Ramos (cell line): ENCODE measurements around the gene PLCH1.

Source experiments
- in situ Hi-C: fragments of 300-500 bp; cut with MboI; formaldehyde crosslinking; loops from one replicate; pipeline ENCODE4 v1.14.3; 2022; ENCODE audit warnings: low sequenced_read_pairs; ENCODE audit not compliant: unreplicated experiment

PLCH1 gene

DNA sequence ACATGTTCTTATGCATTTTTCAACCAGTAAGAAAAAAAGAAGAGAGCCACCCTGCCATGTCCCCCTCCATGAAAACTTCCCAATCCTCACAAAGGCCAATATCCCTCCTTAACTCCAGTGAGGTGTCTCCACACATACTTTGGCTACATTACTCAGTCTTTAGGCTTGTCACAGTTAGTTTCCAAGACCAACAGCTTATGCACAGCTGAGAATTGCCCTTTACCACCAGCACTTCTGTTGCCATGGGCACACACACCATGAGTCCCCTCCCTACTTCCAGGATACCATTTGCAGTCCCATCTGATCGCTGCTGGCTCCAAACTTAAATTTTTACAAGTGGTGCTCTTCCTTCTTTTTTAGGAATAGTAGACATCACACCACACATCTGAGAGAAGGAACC, 301.1 kb downstream of the PLCH1 start:
- in situ Hi-C loops = no loop called here

DNA sequence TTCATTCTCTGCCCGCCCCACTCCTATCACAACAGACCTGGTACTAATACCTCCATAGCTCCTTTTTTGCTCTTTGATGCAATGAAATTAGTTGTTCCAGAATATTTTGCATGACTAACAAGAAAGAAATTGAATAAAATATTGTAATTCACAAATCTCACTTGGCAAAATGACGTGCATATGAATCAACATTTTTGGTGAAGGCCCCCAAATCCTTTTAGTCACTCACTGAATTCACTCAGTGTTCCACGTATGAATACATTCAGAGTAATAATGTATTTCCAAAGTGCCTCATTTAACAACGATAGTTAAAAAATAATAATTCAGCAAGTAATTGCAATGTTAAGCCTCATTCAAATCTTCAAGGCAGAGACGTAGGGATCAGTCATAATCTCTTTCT, 302.8 kb downstream of the PLCH1 start:
- in situ Hi-C loops = no loop called here

DNA sequence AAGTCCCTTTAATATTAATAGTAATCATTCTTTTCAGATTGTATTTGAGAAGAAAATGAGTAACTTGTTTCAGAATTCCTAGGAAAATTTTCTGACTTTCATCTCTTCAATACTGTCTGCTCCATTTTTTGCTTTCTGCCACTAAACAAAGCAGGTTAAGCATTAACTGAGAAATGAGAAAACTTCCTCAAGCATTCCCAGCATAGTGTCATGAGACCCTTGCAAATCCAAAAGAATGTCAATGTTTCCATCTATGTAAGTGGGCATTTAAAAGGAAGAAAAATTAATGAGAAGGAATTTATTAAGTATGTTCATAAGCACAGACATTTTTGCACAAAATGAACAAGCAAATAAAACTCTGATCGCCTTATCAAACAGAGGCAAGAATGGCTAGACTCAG, 303.4 kb downstream of the PLCH1 start:
- in situ Hi-C loops = no loop called here

DNA sequence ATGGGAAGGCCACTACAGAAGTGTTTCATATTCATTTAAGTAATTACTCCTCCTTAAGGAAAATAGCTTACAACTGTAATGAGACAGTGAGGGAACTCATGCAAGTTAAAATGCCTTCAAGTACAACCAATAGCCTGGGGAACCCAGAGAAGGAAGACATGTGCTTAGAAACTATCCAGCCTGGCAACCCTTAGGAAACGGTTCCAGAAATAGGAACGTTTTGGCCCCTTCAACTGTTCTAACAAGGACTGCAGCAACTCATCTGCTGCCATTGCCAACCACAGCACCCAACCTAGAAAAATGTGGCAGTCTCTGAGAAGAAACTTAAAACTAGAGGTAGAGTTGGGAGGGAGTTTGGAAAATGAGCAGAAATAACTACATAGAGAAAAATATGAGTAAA, 303.8 kb downstream of the PLCH1 start:
- in situ Hi-C loops = no loop called here

DNA sequence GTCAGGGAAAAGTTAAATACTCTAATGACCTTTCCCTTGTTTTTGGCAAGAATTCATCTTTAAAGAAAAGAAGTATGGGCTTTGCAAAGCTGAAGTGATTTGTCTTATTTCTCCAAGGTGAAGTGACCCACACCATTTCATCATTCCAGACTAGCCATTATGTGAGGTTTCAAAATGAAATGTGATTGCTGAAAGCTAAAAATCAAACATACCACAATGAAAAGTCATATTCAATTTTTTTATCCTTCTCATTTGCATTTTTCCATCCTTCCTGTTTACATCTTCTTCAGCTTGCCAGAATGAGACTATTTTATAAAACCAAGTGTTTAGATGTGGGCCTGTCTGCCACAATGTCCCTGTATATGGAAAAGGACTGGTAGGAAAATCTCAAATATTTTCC, 309.1 kb downstream of the PLCH1 start:
- in situ Hi-C loops = no loop called here

DNA sequence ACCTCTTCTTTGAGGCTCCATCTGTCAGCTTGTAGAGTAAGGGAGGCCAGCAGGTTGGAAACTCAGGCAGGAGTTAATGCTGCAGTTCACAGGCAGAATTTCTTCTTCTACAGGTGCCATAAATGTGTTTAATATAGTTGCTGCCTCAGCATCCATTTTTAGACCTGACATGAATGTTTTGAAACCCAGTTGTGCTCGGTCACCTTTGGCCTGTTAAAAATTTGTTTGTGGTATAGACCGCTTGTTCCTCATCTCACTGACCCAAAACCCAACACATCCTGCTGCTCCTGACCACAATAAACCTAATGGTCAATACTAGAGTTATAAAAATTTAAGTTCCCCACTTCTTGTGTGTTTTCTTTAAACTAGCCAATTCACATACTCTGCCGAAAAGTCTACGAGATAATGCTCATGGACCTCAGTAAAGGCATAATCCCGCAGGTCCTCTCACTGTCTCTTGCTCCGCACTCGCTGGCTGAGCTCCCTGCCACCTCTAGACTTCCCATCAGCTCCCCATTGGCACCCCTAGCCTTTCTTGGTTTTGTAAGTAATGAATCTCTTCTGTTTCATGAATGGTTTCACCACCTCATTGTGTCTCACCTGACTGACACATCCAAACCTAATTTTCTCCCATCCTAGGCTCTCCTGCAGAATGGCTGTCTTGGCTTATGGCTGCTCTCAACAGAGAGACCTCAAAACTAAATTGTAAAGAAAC, 312.9 kb downstream of the PLCH1 start:
- in situ Hi-C loops = no loop called here

DNA sequence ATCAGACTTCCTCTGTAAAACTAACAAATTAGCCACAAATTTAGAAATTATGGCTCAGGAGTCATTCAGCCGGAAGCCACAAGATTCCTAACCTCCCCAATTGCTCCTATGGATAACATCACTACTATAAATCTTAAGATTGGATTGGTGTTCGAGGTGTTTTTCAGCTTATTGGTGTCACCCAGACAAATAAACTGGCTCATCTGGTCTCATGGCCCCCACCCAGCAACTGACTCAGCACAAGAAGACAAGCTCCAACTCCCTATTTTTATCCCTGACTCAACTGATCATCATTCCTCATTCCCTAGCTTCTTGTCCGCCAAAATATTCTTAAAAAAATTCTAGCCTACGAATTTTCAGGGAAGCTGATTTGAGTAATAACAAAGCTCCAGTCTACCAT, 316.3 kb downstream of the PLCH1 start:
- in situ Hi-C loops = no loop called here

DNA sequence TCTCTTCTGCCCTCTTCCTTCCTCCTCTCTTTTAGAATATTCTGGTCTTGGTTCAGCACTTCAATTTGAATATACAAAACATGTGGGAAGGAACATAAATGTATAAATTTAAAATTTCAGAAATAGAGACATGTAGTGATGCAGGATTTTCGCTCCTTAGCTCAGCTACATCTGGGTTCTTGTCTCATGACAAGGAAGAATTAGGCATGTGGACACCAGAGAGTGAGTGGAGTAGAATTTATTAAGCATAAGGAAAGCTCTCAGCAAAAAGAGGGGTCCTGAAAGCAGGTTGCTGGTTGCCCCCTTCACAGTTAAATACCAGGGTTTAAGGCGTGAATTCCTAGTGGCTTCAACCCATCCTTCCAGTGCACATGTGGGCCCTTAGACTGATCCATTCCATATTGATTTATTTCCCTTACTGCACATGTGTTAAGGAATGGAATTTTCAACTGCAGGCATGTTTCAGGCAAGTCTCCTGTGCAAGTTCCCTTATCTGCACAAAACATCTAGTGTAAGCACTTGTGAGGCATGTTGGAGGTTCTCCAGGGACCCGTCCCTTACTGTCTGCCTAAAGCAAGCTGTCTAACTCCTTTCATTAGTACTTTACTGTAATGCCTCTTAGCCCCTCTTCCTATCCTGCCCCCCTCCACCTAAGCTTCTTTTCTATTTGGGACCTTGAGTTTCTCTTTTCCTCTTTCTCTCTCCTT, 318.2 kb downstream of the PLCH1 start:
- in situ Hi-C loops = no loop called here

DNA sequence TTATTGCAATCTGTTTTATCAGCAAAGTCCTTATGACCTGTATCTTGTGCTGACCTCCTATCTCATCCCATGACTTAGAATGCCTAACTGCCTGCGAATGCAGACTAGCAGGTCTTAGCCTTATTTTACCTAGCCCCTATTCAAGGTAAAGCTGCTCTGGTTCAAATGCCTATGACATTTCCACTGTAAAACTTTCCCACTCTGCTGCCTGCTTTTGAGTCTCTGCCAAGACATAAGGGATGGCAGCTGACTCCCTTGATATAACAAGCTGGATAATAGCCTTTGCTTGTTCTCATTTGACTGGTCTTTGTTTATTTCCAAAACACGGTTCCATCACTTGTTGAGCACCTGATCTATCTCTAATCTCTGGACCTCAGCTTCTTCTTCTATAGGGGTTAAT, 319.5 kb downstream of the PLCH1 start:
- in situ Hi-C loops = no loop called here

DNA sequence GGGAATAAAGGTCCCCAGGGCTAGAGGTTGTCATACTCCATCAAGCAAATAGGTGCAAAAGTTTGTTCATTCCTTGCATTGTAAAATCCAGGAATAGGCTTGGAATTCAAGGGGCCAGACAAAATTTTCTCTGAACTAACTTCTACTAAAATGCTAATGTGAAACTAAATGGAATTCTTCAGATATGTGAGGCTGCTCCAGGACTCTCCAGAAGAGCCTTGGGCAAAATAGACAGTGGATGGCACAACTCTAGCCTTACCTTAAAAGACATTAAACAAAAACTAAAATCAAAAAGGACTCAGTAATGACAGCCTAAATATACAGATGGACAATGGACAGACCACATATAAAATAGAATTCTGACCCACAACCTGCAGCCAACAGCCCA, 320.6 kb downstream of the PLCH1 start:
- in situ Hi-C loops = no loop called here

DNA sequence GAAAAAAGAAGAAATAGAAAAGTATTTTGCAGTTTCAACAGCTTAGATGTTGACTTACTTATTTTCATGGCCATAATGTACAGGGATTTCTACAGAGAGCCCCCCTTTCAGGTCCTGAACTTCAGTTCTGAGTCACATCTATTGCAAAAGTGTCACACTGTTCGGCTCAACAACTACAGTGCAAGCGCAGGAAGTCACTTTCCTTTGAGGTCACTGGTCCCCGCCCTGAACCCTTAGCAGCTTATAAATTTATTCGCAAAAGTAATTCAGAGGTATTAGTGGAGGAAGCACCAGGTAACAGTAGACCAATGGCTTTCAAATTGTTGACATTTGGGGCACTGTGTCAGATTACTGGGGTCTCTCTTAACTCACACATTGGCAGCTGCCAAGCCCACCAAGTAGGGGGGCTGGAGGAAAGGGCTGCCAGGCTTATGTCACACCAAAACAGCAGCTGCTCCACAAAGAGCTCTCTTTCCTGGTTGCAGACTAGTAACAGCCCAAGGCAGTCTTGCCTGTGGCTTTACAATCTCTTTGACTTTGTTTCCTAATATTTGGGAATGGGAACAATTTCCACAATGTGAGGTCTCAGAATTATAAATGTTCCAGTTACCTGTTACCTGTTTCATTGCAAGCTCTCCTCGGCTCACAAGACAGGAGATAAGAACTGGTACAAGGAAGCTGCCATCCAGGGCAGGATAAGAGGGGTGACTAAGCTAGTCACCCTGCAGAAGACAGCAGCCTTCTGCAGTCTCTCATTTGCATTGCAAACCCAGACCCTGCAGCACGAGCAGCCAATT, 321.1 kb downstream of the PLCH1 start:
- in situ Hi-C loops = no loop called here

DNA sequence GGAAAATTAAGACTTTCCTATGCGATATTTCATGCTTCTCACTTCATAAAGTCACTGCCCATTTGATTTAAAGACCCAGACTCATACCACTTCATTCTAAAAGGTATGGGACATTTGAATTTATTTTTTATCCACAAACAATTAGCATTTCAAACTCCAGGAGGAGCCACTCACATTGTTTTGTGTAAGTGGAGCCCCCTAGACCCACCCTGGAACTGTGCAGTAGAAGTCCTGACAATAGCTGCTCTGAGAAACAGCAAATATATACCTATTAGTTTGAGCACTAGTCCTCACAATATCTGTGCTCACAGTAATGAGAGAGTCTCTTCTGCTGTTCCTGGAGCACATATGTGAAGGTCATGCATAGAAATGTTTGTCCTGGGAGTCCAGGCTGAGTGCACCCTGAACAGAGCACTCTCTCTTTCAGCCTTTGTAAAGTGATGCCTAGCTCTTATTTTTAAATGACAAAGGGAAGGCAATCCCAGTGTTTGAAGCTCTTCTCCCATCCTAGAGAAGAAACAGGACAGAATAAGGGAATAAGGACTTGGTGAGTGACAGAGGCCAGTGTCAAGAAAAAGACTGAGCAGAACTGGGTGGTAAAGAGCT, 323.9 kb downstream of the PLCH1 start:
- in situ Hi-C loops = no loop called here

DNA sequence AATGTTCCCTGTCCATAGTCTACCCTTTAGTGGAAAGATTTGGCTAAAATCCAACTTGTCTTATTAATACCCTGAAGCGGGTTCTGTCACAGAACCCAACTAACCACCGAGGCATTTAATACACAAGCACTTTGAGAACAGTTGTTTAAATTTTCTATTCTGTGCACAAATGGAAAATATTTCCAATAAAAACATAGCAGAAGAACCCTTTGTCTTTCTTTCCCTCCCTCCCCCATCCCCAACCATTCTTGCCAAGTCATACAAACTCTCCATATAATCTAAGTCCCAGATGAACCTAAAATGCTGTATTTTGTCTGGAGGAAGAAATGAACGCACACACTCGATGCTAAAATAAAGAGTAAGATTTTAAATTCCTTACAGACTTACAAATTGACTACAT, 324.5 kb downstream of the PLCH1 start:
- in situ Hi-C loops = no loop called here

DNA sequence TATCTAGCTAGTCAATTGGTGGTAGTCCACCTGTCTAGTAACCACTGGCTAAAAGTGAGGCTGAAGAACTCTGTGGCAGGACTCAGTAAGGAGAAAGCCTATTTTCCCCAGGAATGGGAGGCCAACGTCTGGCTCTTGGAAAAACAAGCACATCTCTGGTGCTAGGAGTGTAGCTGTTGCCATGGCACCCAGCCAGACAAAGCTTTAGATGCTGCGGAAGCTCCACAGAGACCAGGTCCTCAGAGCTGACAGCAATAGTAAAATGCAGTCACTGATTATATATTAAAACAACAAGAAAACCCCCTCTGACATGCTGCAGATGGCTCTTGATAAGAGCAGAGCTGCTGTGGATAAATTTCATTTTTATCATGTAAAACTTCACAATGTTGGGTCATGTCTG, 326.5 kb downstream of the PLCH1 start:
- in situ Hi-C loops = no loop called here

DNA sequence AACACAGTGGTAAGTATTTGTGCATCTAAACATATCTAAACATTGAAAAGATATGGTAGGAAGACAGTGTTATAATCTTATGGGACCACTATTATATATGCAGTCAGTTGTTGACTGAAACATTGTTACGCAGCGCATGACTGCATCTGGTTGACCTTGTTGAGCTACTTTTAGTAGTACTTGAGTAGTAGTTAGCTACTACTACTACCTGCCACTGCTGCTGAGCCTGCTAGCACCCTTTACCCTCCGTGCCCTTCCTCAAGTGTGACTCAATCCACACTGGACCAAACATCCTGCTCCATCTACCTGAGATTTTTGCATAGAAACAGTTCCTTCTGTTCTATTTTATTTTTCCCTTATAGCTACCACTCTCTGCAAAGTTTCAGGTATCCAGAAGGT, 327.8 kb downstream of the PLCH1 start:
- in situ Hi-C loops = no loop called here

DNA sequence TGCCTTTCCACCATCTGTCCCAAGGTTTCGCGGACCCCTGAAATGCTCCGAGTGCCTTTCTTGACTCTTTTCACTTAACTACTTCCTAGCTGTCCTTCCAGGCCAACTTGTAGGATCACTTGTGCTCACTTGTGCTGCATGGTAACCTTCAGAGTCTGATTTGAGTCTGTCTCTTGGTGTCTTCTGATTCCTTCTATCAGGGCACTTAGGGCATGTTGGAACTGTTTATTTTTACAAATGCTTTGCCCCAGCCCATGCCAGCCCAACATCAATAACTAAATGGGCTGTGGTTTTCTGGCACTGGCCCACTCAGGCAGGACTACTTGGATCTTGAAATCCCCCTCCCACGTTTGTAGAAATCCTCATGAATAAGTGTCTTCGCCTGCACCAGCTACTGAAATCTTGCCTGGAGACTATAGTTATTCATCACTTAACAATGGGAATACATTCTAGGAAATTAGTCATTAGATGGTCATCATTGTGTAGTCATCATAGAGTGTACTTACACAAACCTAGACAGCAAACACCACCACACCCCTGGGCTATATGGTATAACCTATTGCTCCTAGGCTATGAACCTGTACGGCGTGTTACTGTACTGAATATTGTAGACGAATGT, 328.3 kb downstream of the PLCH1 start:
- in situ Hi-C loops = no loop called here

DNA sequence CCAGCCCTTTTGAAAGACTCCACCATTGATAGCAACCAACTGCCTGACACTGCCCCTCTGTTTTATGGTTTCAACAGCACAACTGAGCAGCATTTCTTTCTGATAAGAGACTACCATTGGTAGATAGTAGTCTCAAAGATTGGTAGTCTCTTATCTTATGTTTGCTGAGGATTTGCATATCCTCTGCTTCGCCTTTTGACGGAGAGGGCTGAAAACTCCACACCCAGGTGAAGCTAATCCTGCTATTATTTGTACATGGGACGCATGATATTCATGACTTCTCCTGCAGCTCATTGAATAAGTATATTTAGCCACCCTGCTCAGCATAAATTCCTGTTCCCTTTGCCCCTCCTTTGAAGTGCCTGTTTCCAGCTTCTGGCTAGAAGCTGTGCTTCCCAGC, 332.0 kb downstream of the PLCH1 start:
- in situ Hi-C loops = no loop called here

DNA sequence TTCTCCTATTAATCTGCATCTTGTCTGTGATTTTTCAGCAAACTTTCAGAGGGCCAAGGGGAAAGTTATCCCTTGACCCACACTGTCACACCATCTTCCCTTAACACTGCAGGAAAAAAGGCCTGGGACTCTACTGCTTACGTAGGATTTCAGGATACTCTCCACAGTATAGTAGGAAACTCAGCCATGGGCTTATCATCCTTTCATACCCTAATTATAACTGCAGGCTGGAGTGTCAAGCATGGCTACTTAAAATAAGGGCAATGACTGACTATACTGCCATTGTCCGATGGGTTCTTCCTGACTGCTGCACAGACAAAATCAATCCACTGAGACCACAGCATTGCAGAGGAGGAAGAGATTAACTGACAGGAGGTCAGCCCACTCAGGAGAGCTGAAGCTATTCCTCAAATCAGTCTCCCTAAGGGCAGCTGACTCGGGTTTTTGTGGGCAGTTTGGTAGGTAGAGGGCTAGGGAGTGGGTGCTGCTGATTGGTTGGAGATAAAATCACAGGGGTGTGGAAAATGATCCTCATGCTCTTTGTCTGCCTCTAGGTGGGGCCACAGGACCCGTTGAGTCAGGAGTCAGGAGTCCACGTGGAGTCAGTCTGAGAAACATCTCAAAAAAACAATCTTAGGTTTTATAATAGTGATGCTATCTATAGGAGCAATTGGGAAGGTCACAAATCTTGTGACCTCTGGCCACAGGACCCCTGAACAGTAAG, 333.2 kb downstream of the PLCH1 start:
- in situ Hi-C loops = no loop called here

DNA sequence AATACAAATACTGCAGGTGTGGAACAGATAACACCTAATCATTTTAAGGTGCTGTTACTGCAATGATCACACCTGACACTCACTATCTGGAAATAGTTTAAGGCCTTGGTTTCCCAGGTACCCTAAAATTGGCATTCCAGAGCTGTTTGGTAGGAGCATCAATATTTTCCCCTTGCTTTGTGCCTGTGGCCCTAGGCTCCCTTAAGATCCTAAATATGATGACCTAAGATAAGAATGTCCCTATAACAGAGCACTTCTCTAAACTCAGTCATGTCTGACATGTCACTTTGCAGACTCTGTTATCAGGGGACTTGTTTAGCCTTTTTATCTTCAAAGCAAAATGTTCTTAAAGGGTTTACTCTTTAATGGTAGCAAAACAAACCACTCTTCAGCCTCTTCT, 335.5 kb downstream of the PLCH1 start:
- in situ Hi-C loops = no loop called here

DNA sequence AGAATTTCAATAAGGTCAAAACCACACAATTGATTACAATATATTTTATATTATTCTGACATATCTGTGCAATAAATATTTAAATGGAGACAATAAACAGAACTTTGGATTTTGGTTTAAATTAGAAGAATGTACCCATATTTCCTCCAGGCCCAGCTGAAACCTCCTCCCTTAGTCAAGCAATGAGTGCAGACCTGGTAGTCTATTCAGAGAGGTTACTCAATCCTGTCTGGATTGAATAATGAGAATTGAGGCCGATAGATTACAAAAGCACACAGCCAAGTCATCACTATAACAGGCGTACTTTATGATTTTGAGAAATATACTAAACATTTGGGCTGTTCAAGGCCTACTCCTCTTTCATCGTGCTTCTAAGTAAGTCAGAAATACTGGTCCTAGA, 336.9 kb downstream of the PLCH1 start:
- in situ Hi-C loops = no loop called here
